BJ (cell line): ENCODE data around the gene HSP90AB1. TPM values are rescaled to one million over a fixed set of nuclear protein-coding genes. Genes with fewer than 3 reads are reported as not detected.

ENCODE experiments used
- CTCF ChIA-PET: fragments of 350-600 bp; formaldehyde crosslinking; extraction: SDS; loops from one replicate; lab custom pipeline; 2021; ENCODE audit warnings: antibody characterized with exemption, inconsistent platforms; lab: Yijun Ruan, JAX
- POLR2A ChIA-PET: fragments of 300-600 bp; sonication (Branson Sonifier 250); formaldehyde crosslinking; extraction: SDS; loops from one replicate; lab custom pipeline; 2021; ENCODE audit warnings: antibody characterized with exemption; lab: Charles Lee
- DNase-seq: peaks from one replicate; pipeline ENCODE4 v3.0.0-alpha.2; 2011; ENCODE audit warnings: low read depth
- H3K27me3 ChIP-seq: 2 replicates; pipeline ENCODE4 v1.6.0; 2011; ENCODE audit warnings: low read length; ENCODE audit not compliant: control insufficient read depth, insufficient read depth
- H3K36me3 ChIP-seq: 2 replicates; pipeline ENCODE4 v1.5.1; 2011; ENCODE audit warnings: low read length; ENCODE audit not compliant: control insufficient read depth, insufficient read depth
- H3K4me3 ChIP-seq: 2 replicates; pipeline ENCODE4 v1.5.1; 2011; ENCODE audit warnings: low read depth, mild to moderate bottlenecking, control low read depth, low read length
- polyA plus RNA-seq: library from polyadenylated mRNA; depleted of rRNA; stranded (reverse); fragments of >200 nt; gene quantifications from 2 replicates; pipeline ENCODE4 v1.2.3, GENCODE V29; 2011; rRNA removed
- small RNA-seq: library from RNA; depleted of rRNA; stranded (forward); fragments of <200 nt; gene quantifications from one replicate; pipeline ENCODE3, GENCODE V24; 2012; ENCODE audit warnings: low replicate concordance, low read depth; ENCODE audit not compliant: insufficient read length
- TF ChIP-seq, protein P1 (sequence below): IDR thresholded peaks from 2 replicates; pipeline ENCODE4 v1.5.1; 2011; ENCODE audit warnings: low read depth, mild to moderate bottlenecking, control low read depth, inconsistent platforms, low read length, moderate library complexity; ENCODE audit not compliant: insufficient read depth

HSP90AB1 gene
- polyA plus RNA-seq, 1 experiment, result 578 TPM

DNA sequence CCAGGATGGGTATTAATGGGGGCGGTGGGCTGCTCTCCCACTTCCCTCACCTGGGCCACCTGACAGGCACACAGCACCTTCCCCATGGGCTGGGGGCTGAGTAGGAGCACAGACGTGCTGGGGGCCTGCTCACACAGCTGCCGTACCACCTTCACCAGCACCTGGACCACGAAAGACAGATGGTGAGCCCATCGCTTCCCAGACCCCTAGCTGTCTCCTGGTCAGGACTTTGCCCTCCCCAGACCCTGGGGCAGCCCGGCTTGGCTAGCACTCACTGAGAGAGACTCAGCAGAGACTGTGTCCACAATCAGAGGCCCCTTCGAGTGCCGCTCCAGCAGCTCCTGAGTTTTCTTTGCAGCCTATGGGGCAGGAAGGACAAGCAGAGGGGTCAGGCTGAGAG lies 54.2 kb downstream of the HSP90AB1 start:
- DNase-seq, result no peak
- H3K36me3 ChIP-seq, result peaks cover 38% of the 10 kb centered on the region
- CTCF ChIA-PET, result interaction anchor here (1.6 to 5.8 kb wide), 3 partner anchors 12 to 37 kb away, joined by 3 to 47 read pairs (median 6); partner anchors contain the start of gene AARS2
- H3K27me3 ChIP-seq, result peaks cover 14% of the 10 kb centered on the region
- POLR2A ChIA-PET, result no interaction called here
- H3K4me3 ChIP-seq, result no peak overlapping the region
- TF ChIP-seq, protein P1, sequence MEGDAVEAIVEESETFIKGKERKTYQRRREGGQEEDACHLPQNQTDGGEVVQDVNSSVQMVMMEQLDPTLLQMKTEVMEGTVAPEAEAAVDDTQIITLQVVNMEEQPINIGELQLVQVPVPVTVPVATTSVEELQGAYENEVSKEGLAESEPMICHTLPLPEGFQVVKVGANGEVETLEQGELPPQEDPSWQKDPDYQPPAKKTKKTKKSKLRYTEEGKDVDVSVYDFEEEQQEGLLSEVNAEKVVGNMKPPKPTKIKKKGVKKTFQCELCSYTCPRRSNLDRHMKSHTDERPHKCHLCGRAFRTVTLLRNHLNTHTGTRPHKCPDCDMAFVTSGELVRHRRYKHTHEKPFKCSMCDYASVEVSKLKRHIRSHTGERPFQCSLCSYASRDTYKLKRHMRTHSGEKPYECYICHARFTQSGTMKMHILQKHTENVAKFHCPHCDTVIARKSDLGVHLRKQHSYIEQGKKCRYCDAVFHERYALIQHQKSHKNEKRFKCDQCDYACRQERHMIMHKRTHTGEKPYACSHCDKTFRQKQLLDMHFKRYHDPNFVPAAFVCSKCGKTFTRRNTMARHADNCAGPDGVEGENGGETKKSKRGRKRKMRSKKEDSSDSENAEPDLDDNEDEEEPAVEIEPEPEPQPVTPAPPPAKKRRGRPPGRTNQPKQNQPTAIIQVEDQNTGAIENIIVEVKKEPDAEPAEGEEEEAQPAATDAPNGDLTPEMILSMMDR, result no peak

DNA sequence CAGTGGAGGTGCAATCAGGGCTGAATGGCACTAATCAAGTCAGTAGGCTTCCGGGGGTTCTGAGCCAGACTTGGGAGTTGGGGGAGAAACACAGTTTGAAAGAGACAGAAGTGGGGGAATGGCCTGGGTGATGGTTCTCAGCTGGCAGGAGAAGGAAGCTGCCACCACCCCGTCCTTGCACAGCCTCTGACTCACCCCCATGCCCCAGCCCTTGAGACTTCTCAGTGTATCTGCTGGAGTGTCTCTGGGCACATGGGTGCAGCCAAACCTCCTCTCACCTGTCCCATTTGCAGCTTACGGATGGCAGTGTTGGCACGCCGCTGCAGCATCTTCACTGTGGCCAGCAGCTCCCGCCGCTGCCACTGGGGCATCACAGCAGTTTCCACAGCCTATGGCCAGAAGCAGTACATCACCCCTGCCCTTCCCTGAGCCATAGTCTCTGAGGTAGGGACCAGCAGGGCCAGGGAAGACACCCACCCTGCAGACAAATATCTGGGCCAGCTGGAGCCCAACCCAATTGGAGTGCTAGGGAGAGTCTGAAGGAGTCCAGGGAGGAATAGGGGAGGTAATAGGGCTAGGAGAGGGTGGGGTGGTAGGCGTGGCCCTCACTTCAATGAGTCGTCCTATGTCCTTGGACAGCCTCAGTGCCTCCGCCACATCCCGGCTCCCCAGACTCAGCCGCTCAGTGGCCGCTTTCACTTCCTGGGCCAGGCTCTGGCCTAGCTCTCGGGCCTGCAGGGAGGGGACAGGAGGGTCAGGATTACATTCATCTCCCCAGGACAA lies 55.1 kb downstream of the HSP90AB1 start:
- DNase-seq, result no peak
- peaks cover 44% of the 10 kb centered on the region for H3K36me3 ChIP-seq
- ChIA-PET POLR2A (no interaction called here), CTCF (interaction anchor here (1.6 to 5.8 kb wide), 5 partner anchors 12 to 36 kb away, joined by 3 to 47 read pairs (median 6); partner anchors contain the start of gene AARS2)
- H3K4me3 ChIP-seq, result no peak overlapping the region
- peaks cover 6% of the 10 kb centered on the region for H3K27me3 ChIP-seq
- TF ChIP-seq, protein P1, result no peak

DNA sequence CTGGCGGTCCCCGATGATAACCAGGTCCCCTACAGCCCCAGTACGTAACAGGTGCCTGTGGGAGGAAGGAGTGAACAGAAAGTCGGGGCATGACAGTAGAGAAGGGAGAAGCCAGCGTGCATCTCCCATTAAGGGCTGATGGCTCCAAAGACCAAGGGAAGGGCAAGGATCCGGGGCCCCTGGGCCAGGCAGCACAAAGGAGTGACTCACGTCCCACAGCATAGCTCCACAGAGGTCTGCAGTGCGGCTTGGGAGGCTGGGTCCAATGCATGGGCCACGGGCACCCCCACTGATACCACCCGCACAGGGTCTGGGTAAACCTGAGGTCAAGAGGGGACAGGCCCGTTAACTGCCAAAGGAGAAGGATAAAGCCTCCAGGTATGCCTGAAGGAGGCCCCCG lies 56.0 kb downstream of the HSP90AB1 start:
- peaks cover 45% of the 10 kb centered on the region for H3K36me3 ChIP-seq
- DNase-seq, result no peak
- peaks cover 1% of the 10 kb centered on the region; the same call in 1 of the 2 replicates for H3K27me3 ChIP-seq
- ChIA-PET CTCF (interaction anchor here (1.0 to 5.8 kb wide), 7 partner anchors 9 to 36 kb away, joined by 3 to 47 read pairs (median 6); partner anchors contain the start of gene AARS2), POLR2A (no interaction called here)
- TF ChIP-seq, protein P1, result no peak
- no peak overlapping the region for H3K4me3 ChIP-seq

Small RNA genes within 50 kb of the gene (small RNA-seq; reads per million reads assigned to genes)
- not detected for gene RN7SL811P

Other genes starting within 250 kb of the HSP90AB1 start
- gene MRPL14, start 119.6 kb upstream of the HSP90AB1 start, polyA plus RNA-seq, result 58.4 TPM in 2 replicates
- gene TMEM63B, start 119.5 kb upstream of the HSP90AB1 start, polyA plus RNA-seq, result 34.1 and 56.5 TPM in 2 replicates
- 0.04 TPM in 1 of 2 replicates, not detected in the other for gene CAPN11, start 88.3 kb upstream of the HSP90AB1 start, polyA plus RNA-seq
- not detected in 2 replicates for gene MYMX, start 30.2 kb upstream of the HSP90AB1 start, polyA plus RNA-seq
- 25.7 and 34.1 TPM in 2 replicates for gene SLC29A1, start 23.5 kb upstream of the HSP90AB1 start, polyA plus RNA-seq
- gene SLC35B2, start 10.4 kb downstream of the HSP90AB1 start, polyA plus RNA-seq, result 104 and 145 TPM in 2 replicates
- gene NFKBIE, start 18.4 kb downstream of the HSP90AB1 start, polyA plus RNA-seq, result 6.2 and 8.0 TPM in 2 replicates
- gene TMEM151B, start 23.3 kb downstream of the HSP90AB1 start, polyA plus RNA-seq, result not detected in 2 replicates
- gene AARS2, start 66.2 kb downstream of the HSP90AB1 start, polyA plus RNA-seq, result 4.5 and 7.3 TPM in 2 replicates
- not detected in 2 replicates for gene SPATS1, start 95.5 kb downstream of the HSP90AB1 start, polyA plus RNA-seq
- 7.6 and 13.4 TPM in 2 replicates for gene CDC5L, start 140.6 kb downstream of the HSP90AB1 start, polyA plus RNA-seq